Fibroblast of skin of abdomen (primary cell): Measurements from ENCODE around the gene HAUS7.

Experiments used
- DNase-seq: peaks from one replicate; pipeline ENCODE4 v3.0.0-alpha.2; 2013

Gene HAUS7

GRCh38 chrX:153499341-153499740 is 29.0 kb upstream of the HAUS7 start:
- DNase-seq, result no peak

GRCh38 chrX:153498453-153498852 is 28.1 kb upstream of the HAUS7 start:
- DNase-seq, result no peak

- DNase-seq, result no peak
Measured at GRCh38 chrX:153496590-153496959, 26.2 kb upstream of the HAUS7 start.

- DNase-seq, result no peak
Measured at GRCh38 chrX:153495903-153496589, 25.7 kb upstream of the HAUS7 start.

DNA sequence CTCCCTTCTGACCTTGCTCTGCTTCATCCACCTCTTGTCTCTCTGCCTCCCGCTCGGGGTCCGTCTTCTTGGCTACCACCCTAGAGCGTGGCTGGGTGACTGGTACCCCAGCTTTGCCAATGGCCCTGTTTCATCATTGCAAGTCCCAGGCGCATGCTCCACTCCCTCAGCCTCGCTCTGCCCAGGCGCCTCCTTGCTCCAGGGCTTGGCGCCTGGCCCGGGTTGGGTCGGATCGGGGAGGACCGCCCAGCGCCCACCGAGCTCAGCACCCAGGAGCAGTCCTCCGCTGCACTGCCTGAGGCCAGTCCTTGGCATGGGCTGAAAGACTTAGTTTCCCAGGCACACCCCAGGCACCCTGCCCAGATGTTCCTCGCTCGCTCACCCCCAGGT is 25.0 kb upstream of the HAUS7 start:
- DNase-seq, result peak; percentile 24

DNA sequence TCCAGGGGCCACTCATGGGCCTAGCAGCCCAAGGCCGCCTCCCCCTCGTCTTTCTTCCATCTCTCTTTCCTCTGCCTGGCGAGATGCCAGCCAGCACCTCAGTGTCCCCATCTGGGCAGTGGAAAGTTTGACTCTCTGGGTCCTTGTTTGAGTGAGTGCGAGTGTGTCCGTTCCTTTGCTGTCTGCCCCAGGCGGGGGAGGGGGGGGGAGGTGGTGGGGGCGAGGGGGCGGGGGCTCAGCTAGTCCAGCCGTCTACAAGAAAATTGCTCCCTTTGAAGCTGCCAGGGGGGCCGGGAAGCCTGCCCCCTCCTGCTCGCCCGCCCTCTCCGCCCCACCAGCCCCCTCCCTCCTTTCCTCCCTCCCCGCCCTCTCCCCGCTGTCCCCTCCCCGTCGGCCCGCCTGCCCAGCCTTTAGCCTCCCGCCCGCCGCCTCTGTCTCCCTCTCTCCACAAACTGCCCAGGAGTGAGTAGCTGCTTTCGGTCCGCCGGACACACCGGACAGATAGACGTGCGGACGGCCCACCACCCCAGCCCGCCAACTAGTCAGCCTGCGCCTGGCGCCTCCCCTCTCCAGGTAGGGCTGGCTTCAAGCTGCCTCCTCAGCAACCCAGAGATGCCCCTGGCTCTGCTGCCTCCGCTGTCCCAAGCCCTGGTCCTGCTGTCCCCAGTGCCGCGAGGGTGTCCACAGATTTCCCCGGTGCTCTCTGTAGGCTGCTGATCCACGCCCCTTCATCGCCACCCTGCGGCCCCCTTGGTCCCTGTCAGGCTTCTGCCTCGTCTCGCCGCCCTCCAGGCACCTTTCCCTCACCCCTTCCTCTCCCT is 24.4 kb upstream of the HAUS7 start, which contains the start of gene BGN:
TSS of gene BGN (plus strand) at position 440 of the 821 bp plus-strand sequence. CDS start 9,652 bp downstream, outside the sequence.
- peak; percentile 80 for DNase-seq

GRCh38 chrX:153494061-153494460 is 23.7 kb upstream of the HAUS7 start:
- DNase-seq, result peak; percentile 11

GRCh38 chrX:153493085-153493484 is 22.7 kb upstream of the HAUS7 start:
- no peak for DNase-seq

DNA sequence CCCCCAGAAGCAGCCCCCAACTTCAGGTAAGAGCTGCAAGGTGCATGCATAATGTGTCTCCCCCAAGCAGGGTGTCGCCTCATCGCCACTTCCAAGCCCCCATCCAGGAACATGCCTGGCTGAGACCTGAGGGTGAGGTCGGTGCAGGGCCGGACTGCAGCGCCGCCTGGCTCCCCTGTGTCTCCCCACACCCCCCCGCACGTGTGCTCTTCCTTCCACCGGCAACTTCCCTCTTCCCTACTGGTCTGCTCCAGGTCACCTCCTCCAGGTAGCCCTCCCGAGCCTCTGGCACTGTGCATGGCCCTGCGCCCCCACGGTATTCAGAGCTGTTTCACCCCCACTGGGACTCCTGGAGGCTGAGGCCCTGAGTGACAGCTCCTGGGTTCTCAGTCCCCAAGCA is 22.2 kb upstream of the HAUS7 start:
- no peak for DNase-seq

DNA sequence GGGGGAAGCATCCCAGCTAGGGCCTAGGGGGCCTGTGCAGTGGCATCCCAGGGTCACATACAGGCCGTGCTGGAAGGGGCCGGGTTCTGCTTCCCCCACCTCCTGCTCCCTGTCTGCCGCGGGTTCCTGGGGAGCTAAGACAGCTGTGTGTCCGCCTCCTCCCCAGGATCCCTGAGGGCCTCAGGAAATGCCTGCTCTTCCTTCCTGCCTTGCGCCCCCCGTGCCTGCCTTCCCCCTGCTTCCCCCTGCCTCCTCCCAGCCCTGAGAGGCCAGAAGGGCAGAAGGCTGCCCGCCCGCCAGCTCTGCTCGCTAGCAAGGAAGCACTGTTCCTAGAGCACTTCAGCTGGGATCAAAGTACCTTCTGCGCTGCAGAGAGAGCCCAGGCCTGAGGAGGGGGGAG is 21.5 kb upstream of the HAUS7 start:
- no peak for DNase-seq

DNA sequence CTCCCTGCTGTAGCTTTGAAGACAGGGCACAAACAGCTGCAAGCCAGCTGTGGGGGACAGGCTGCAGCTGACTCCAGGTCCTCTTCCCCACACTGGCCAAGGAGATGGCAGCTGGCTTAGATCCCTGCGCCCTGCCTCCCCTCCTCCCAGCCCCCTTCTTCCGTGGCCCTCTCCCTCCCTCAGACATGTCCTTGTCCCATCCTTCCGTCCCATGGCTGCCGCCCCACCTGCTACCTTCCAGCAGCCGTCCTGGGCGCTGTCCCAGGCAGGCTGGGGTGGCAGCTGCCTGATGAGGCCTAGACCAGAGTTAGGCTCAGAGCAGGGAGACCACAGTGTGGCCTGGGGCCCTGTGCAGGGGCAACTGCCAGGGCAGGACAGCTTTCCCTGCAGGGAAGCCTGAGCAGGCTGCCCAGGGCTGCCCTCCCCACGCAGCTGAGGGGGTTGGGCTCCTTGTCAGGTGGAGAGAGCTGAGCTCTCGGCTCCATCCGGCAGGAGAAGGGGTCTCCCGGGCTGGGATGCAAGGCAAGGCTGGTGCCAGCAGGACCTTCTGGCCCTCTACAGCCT is 21.1 kb upstream of the HAUS7 start:
- no peak for DNase-seq

DNA sequence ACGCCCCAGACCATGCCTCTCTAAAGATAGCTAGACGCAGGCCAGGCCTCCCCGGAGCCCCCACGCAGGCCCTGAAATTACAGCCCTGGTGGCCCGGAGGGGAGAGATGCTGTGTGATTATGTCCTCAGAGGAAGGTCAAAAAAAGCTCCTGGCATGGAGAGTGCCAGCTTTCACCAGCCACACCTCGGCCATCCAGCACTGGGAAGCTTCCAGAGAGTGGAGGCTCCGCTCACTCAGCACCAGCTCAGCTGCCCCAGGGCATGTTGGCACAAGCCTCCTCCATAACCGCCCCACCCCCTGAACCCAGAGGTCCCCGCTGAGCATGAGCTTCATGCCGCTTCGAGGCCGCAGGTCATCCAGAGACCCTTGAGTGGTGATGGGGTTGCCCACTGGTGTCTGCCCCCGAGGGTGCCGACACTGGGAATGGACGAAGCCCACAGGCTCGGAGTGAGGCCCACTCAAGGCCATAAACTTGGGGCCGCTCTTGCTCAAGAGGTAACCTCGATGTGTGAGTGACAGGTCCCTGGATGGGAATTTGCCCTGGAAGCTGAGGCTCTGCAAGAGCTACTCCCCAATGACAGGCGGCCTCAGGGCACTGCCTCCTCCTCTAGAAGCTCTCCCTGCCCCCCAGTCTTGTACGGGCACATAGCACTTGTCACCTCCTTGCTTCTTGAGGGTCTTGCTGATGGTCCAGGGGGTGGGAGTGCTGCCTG is 20.0 kb upstream of the HAUS7 start:
- no peak for DNase-seq

DNA sequence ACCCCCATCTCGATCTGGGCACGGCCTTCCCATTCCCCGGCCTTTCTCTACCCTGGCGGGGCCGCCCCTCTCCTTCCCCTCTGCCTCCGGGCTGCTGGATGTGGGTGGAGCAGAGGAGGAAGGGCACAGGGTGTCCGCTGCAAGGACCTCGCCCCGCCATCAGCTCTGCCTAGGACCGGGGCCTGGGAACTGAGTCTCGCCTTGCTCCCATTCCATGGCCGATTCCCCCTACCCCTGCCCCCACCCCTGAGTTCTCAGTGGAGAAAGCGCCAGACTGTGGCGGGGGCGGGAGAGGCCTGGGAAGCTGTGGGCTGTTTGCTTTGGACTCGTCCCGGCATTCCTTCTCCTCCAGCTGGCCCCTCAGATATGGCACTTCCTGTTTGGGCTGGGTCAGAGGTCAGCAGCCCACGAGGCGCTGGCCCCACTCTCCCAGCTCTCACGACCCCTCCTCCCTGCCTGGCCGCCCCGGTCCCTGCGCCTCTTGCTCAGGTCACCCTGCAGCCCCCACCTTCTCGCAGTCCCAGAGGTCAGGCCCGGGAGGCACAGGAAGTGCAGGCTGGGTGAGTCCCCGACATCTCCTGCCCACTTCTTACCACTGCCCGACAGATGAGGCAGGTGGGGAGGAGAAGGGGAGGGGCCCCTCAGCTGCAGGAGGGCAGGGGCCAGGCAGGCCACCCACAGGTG is 18.0 kb upstream of the HAUS7 start:
- peak; percentile 40 for DNase-seq

- DNase-seq, result no peak
Measured at GRCh38 chrX:153487590-153488071, 17.3 kb upstream of the HAUS7 start.

DNA sequence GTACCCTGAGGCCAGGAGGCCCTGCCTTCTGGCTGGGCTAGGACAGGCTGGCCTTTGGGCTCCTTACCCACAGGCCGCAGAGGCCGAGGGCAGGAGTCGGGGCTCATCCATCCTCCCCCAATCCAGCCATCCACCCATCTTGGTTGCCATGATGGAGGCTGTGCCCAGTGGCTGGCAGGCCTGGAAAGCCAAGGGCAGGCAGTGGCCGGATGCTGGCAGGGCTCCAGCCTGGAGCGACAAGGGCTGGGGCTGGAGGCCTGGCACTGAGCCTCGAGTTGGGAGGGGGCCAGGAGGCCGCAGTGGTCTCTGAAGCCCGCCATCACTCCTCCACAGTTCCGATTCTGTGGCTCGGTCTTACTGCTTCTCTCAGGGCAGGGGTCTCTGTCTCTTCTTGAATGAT is 15.8 kb upstream of the HAUS7 start:
- no peak for DNase-seq

DNA sequence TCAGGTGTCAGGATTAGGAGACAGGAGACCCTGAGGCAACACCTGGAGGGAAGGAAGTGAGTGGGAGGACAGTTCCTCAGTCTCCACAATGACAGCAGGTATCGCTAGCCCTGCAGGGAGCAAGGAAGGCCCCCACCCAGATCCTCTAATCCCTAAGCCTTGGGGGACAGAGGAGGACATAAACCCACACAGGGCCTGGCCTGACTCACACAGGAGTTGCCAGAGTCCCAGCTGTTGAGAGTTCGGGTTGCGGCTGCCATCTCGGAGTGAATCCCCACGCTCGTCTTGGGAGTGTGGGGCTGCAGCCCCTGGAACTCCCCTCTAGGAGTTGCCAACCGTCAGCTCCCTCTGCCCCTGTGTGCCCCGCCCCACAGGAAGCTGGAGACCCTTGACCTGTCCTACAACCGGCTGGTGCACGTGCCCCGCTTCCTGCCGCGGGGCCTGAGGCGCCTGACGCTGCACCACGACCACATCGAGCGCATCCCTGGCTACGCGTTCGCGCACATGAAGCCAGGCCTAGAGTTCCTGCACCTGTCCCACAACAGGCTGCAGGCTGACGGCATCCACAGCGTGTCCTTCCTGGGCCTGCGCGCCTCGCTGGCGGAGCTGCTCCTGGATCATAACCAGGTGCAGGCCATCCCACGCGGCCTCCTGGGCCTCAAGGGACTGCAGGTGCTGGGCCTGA is 15.2 kb upstream of the HAUS7 start:
- no peak for DNase-seq

- DNase-seq, result no peak
Measured at GRCh38 chrX:153482376-153483015, 12.1 kb upstream of the HAUS7 start.

DNA sequence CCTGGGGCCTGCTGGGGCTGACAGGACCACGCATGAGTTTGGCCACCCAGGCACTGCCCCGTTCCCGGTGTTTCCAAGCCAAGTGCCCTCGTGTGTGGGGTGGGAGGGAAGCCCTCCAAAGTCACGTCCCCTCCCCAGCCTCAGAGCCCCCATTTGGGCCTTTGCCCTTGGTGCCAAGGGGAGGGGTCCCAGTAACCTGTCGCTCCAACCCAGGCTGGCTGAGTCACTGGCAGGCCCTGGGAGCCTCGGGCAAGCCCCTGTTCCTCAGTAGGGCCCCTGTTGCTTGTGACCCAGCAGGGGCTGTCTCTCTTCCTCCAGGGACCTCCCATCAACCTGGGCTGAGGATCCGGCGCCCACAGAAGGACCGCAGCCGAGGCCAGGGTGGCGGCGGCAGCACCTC is 10.7 kb upstream of the HAUS7 start:
- DNase-seq, result no peak

DNA sequence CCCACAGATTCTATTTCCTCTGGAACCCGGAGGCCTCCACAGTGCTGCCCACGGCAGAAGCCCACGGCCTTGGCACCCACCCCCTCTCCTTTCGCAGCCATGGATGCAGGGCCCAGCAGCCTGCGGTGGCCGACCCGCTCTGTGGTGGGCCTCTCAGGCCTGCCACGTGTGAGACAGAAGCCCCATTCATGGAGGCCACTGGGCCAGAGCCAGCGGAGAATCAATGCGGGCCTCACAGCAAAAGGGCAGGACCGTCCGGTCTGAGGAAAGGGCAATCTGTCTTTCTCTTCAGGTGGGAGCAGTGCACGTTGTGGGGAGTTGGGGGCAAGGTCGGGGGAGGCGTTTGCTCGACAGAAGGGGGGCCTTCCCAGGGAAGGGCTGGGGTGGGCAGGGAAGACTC is 8.4 kb upstream of the HAUS7 start:
- DNase-seq, result no peak

GRCh38 chrX:153477901-153478300 is 7.5 kb upstream of the HAUS7 start:
- peak; percentile 54 for DNase-seq

DNA sequence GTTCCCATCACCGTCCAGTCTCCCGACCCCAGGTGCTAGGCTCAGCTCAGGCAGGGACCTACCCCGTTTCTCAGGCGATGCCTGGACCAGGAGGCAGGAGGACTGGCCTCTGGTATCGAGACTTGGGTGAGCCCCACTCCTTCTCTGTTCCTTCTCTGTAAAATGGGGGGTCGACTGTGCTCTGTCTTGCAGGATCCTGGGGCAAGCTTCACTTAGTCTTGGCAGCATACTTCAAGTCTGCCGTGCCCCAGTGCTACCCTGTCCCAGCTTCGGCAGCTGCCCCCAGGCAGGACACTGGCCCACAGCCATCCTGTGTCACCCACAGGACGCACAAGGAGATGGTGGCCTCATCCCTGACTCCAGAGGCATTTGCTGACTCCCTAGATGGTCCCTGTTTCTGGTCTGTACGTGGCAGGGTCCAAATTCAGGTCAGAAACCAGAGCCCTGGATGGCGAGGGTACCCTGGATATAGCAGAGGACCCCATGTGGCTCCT is 7.0 kb upstream of the HAUS7 start:
- no peak for DNase-seq
